ENCODE data around the gene DLG5. TPM values are rescaled to one million over a fixed set of nuclear protein-coding genes. Genes with fewer than 3 reads are reported as not detected.

The DLG5 gene
- total RNA-seq, 1 donor from 2014 or later = 22.2 TPM

- Histone ChIP-seq H3K4me1 (peaks cover 21% of the 10 kb centered on the region), H3K79me2 (ENCODE audit: low read depth) (peaks cover 89% of the 10 kb centered on the region), H3K27me3 (no peaks in the 10 kb centered on the region), H3K9ac (no peak overlapping the region), H3K27ac (no peak overlapping the region), H3K4me3 (no peak overlapping the region), H3K36me3 (no peaks in the 10 kb centered on the region), H3F3A (ENCODE audit: low read depth) (peaks cover 6% of the 10 kb centered on the region), H3K4me2 (no peak overlapping the region), H3K9me3 (ENCODE audit: low read depth) (no peaks in the 10 kb centered on the region), H2AFZ (replicated peaks) (no peak overlapping the region), H4K20me1 (ENCODE audit: low read depth) (peaks cover 77% of the 10 kb centered on the region)
- no peaks in the 10 kb centered on the region for H3K9me3 Mint-ChIP-seq
- no peak overlapping the region for H3K4me3 Mint-ChIP-seq
- no peak for DNase-seq (ENCODE audit: low spot score)
- peaks cover 15% of the 10 kb centered on the region for H3K36me3 Mint-ChIP-seq
- H3K27me3 Mint-ChIP-seq (ENCODE audit: insufficient read depth, low read depth) = peaks cover 2% of the 10 kb centered on the region
- TF ChIP-seq, protein P1, sequence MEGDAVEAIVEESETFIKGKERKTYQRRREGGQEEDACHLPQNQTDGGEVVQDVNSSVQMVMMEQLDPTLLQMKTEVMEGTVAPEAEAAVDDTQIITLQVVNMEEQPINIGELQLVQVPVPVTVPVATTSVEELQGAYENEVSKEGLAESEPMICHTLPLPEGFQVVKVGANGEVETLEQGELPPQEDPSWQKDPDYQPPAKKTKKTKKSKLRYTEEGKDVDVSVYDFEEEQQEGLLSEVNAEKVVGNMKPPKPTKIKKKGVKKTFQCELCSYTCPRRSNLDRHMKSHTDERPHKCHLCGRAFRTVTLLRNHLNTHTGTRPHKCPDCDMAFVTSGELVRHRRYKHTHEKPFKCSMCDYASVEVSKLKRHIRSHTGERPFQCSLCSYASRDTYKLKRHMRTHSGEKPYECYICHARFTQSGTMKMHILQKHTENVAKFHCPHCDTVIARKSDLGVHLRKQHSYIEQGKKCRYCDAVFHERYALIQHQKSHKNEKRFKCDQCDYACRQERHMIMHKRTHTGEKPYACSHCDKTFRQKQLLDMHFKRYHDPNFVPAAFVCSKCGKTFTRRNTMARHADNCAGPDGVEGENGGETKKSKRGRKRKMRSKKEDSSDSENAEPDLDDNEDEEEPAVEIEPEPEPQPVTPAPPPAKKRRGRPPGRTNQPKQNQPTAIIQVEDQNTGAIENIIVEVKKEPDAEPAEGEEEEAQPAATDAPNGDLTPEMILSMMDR (IDR thresholded peaks at IDR 0.05) = no peak
- no peak for TF ChIP-seq EZH2phosphoT487 (IDR thresholded peaks at IDR 0.05)
- no peak for TF ChIP-seq EZH2 (IDR thresholded peaks at IDR 0.05)
- H3K4me1 Mint-ChIP-seq = peaks cover 39% of the 10 kb centered on the region
- H3K27ac Mint-ChIP-seq = no peak overlapping the region
Observed at GRCh38 chr10:77906951-77907421, 19.6 kb downstream of the DLG5 start.

- Histone ChIP-seq H3K27ac (no peak overlapping the region), H3K27me3 (no peaks in the 10 kb centered on the region), H3K9me3 (ENCODE audit: low read depth) (no peaks in the 10 kb centered on the region), H3K79me2 (ENCODE audit: low read depth) (peaks cover 93% of the 10 kb centered on the region), H2AFZ (replicated peaks) (no peak overlapping the region), H3K4me1 (peaks cover 21% of the 10 kb centered on the region), H4K20me1 (ENCODE audit: low read depth) (peaks cover 76% of the 10 kb centered on the region), H3K4me3 (no peak overlapping the region), H3K9ac (no peak overlapping the region), H3F3A (ENCODE audit: low read depth) (peaks cover 6% of the 10 kb centered on the region), H3K36me3 (no peaks in the 10 kb centered on the region), H3K4me2 (no peak overlapping the region)
- no peak for DNase-seq (ENCODE audit: low spot score)
- Mint-ChIP-seq H3K36me3 (peaks cover 18% of the 10 kb centered on the region), H3K4me3 (no peak overlapping the region), H3K27ac (no peak overlapping the region), H3K9me3 (no peaks in the 10 kb centered on the region), H3K4me1 (peaks cover 42% of the 10 kb centered on the region), H3K27me3 (ENCODE audit: insufficient read depth, low read depth) (peaks cover 2% of the 10 kb centered on the region)
- TF ChIP-seq, protein P1 (IDR thresholded peaks at IDR 0.05) = no peak
- TF ChIP-seq EZH2phosphoT487 (IDR thresholded peaks at IDR 0.05) = no peak
- TF ChIP-seq EZH2 (IDR thresholded peaks at IDR 0.05) = no peak
Observed at GRCh38 chr10:77905781-77906180, 20.8 kb downstream of the DLG5 start.

DNA sequence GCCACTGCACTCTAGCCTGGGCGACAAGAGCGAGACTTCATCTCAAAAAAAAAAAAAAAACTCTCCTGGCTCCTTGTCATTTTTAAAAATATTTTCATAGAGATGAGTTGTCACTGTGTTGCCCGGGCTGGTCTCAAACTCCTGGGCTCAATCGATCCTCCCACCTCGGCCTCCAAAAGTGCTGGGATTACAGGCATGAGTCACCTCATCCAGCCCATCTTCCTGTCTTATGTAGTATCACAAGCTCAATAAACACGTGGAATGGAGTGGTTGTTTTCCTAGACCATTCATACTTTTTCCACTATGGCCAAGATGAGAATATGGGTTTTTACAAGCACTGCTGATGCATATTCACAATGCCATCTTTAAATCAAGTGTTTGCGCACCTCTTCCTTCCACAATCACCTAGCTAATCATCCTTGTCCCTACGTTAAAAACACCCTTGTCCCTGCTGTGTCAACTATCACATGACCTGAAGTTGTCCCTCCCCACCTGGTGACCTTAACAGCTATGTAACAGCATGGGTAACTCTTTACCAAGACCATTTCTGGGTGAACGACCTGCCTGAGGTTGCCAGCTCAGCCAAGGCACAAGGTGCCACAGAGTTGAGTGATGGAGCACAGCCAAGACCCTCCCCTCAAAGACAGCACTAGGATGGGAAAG is 21.3 kb downstream of the DLG5 start:
- Mint-ChIP-seq H3K27ac (no peak overlapping the region), H3K36me3 (peaks cover 18% of the 10 kb centered on the region), H3K4me1 (peaks cover 37% of the 10 kb centered on the region), H3K27me3 (ENCODE audit: insufficient read depth, low read depth) (peaks cover 2% of the 10 kb centered on the region), H3K4me3 (no peak overlapping the region), H3K9me3 (no peaks in the 10 kb centered on the region)
- peaks cover 93% of the 10 kb centered on the region for H3K79me2 ChIP-seq (ENCODE audit: low read depth)
- H3K4me2 ChIP-seq = no peak overlapping the region
- H3K4me3 ChIP-seq = no peak overlapping the region
- no peaks in the 10 kb centered on the region for H3K9me3 ChIP-seq (ENCODE audit: low read depth)
- no peak for TF ChIP-seq EZH2 (IDR thresholded peaks at IDR 0.05)
- TF ChIP-seq, protein P1 (IDR thresholded peaks at IDR 0.05) = no peak
- no peak for TF ChIP-seq EZH2phosphoT487 (IDR thresholded peaks at IDR 0.05)
- H3K36me3 ChIP-seq = no peaks in the 10 kb centered on the region
- H3K27me3 ChIP-seq = no peaks in the 10 kb centered on the region
- H3F3A ChIP-seq (ENCODE audit: low read depth) = peaks cover 6% of the 10 kb centered on the region
- peaks cover 18% of the 10 kb centered on the region for H3K4me1 ChIP-seq
- DNase-seq (ENCODE audit: low spot score) = no peak
- H3K9ac ChIP-seq = no peak overlapping the region
- peaks cover 72% of the 10 kb centered on the region for H4K20me1 ChIP-seq (ENCODE audit: low read depth)
- no peak overlapping the region for H2AFZ ChIP-seq (replicated peaks)
- no peak overlapping the region for H3K27ac ChIP-seq
